RWPE1 (cell line): ENCODE data around the gene DDRGK1.
"Not testable (repeated sequence)": the region's sequence is repeated elsewhere in the genome, so short reads cannot be mapped to it uniquely, and the experiment has no call there.

Experiments used
- CTCF ChIA-PET: fragments of 350-600 bp; sonication (Branson Sonifier 250); formaldehyde crosslinking; extraction: SDS; loops from one replicate; lab custom pipeline; 2021; lab: Yijun Ruan, JAX
- POLR2A ChIA-PET: fragments of 400-600 bp; formaldehyde crosslinking; extraction: SDS; loops from one replicate; lab custom pipeline; 2020; ENCODE audit warnings: antibody characterized with exemption; ENCODE audit not compliant: low non-redundant PET; lab: Yijun Ruan, JAX
- DNase-seq: peaks from one replicate; pipeline ENCODE4 v3.0.0; 2012; ENCODE audit warnings: low spot score
- H3K27ac ChIP-seq: fragments of 450-650 bp; 2 replicates; pipeline ENCODE4 v1.5.1; 2017
- TF ChIP-seq, protein P1 (sequence below): fragments of 450-650 bp; conservative IDR thresholded peaks from 2 replicates; pipeline ENCODE4 v1.5.1; 2017; ENCODE audit warnings: low read depth, mild to moderate bottlenecking

The DDRGK1 gene

DNA sequence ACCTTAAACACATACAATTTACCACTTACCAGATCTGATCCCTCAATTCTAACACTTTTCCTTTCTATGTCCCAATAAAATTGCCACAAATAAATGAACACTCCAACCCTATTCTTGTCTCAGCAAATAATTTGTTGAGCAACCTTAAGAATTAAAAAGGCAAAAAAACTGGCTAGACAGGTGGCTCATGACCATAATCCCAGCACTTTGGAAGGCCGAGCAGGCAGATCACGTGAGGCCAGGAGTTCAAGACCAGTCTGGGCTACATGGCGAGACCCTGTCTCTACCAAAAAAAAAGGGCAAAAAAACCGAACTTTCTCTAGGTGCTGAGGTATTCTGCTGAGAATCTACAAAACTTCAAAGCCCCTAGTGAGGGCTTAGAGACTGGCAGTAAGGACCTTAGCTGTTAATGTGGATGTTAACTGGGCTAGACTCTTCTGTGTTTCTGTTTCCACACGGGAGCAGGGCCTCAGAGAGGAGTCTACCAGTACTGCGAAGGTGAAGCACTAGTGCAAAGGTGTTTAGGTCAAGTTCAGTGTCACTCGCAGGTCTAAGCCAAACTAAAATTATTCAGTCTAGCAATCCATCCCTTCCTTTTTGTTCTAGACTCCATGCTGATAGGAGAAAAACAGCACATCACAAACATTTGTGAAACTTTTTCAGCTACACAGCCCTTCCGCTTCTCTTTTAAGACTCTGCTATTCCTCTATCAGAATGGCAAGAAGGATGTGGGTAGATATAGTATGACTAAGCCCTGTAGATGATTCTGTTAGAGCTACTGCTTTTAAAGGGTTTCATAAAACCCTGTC is 47.5 kb downstream of the DDRGK1 start:
- TF ChIP-seq, protein P1, sequence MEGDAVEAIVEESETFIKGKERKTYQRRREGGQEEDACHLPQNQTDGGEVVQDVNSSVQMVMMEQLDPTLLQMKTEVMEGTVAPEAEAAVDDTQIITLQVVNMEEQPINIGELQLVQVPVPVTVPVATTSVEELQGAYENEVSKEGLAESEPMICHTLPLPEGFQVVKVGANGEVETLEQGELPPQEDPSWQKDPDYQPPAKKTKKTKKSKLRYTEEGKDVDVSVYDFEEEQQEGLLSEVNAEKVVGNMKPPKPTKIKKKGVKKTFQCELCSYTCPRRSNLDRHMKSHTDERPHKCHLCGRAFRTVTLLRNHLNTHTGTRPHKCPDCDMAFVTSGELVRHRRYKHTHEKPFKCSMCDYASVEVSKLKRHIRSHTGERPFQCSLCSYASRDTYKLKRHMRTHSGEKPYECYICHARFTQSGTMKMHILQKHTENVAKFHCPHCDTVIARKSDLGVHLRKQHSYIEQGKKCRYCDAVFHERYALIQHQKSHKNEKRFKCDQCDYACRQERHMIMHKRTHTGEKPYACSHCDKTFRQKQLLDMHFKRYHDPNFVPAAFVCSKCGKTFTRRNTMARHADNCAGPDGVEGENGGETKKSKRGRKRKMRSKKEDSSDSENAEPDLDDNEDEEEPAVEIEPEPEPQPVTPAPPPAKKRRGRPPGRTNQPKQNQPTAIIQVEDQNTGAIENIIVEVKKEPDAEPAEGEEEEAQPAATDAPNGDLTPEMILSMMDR: no peak
- H3K27ac ChIP-seq: no peak overlapping the region
- CTCF ChIA-PET: interaction anchor here (0.7 kb wide), 1 partner anchor 28 kb away, joined by 4 read pairs; no protein-coding TSS in a partner anchor
- no peak for DNase-seq
- POLR2A ChIA-PET: no interaction called here

DNA sequence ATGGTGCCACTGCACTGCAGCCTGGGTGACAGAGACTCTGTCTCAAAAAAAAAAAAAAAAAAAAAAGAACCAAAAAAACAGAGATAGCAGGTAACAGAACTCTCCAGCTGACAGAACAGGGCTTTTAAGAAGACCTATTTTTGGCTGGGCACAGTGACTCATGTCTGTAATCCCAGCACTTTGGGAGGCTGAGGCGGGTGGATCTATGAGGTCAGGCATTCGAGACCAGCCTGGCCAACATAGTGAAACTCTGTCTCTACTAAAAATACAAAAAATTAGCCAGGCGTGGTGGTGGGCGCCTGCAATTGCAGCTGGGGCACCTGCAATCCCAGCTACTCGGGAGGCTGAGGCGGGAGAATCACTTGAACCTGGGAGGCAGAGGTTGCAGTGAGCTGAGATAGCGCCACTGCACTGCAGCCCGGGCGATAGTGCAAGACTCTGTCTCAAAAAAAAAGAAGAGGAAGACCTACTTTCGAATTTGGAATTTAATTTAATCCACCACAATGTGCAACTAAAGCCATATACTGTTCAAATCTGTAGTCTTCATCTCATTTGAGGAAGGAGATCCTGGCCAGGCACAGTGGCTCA is 52.3 kb downstream of the DDRGK1 start:
- CTCF ChIA-PET: interaction anchor here (0.6 kb wide), 2 partner anchors 31 to 259 kb away, joined by 5 to 8 read pairs; no protein-coding TSS in a partner anchor
- H3K27ac ChIP-seq: peak overlapping the region; percentile 20; the same call in 1 of the 2 replicates
- POLR2A ChIA-PET, DNase-seq: not testable (repeated sequence)

DNA sequence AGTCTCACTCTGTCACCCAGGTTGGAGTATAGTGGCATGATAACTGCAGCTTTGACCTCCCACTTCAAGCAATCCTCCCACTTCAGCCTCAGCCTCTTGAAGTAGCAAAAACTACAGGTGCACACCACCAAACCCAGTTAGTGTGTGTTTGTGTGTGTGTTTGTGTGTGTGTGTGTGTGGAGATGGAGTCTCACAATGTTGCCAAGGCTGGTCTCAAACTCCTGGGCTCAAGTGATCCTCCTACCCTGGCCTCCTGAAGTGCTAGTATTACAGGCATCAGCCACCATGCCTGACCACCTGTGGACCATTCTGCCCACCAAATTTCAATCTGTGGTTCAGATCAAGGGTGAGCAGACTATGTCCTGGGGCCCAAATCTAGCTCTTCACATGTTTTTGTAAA is 53.6 kb downstream of the DDRGK1 start:
- ChIA-PET POLR2A (no interaction called here), CTCF (no interaction called here)
- H3K27ac ChIP-seq: no peak overlapping the region
- DNase-seq: no peak
- TF ChIP-seq, protein P1: no peak

DNA sequence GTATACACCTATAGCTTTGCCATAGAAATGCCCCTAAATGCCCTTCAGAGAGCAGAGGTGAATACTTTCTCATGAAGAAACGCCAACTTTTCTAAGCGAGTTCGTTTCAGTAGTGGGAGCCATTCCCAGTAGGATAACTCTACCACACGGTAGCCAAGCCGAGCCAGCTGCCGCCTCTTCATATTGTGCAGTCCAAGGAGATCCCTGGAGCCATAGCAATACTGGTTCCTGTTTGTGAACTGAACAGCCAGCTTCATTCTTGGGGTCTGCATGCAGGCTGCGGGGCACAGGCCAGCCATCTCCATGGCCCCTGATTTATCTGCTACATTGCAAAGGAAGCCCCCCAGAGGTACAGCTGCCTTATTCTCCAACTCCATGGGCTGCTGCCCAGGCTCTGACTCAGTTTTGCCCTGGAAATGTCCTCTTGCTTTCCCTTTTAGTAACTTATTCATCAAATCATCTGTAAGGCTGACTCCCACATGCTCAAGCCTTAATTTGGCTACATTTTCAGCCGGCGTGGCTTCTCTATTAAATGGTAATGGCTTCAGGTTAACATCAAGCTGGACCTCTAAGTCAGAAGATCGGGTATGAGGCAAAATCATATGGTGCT is 57.6 kb downstream of the DDRGK1 start:
- DNase-seq: no peak
- no peak overlapping the region for H3K27ac ChIP-seq
- POLR2A ChIA-PET: no interaction called here
- CTCF ChIA-PET: interaction anchor here (0.8 kb wide), 1 partner anchor 21 kb away, joined by 3 read pairs; no protein-coding TSS in a partner anchor
- TF ChIP-seq, protein P1: no peak

DNA sequence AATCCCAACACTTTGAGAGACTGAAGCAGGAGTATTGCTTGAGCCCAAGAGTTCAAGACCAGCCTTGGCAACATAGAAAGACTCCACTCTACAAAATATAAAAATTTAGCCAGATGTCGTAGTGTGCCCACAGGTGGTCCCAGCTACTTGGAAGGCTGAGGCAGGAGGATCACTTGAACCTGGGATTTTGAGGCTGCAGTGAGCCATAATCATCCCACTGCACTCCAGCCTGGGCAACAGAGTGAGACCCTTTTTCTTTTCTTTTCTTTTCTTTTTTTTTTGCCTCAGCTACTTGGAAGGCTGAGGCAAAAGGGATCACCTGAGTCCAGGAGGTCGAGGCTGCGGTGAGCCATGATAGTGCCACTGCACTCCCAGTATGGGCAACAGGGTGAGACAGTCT is 62.7 kb downstream of the DDRGK1 start:
- TF ChIP-seq, protein P1: no peak
- no peak for DNase-seq
- ChIA-PET POLR2A (no interaction called here), CTCF (no interaction called here)
- H3K27ac ChIP-seq: no peak overlapping the region
